GM12878 (cell line): ENCODE measurements around the gene SPINK4. TPM values are rescaled to one million over a fixed set of nuclear protein-coding genes. Genes with fewer than 3 reads are reported as not detected.

ENCODE experiments used
- ATAC-seq: fragments of 200-7000 bp; cut with Tn5 transposase; 3 replicates; pipeline ENCODE4 v1.9.1; 2020; ENCODE audit warnings: mild to moderate bottlenecking, moderate library complexity
- BruUV-seq: library from RNA; stranded (reverse); fragments of 400-500 nt; replicated peaks from 2 replicates; lab custom pipeline; 2021; lab: Mats Ljungman, UMichigan
- CTCF ChIA-PET: fragments of 300-600 bp; sonication (Branson Sonifier 250); formaldehyde crosslinking; extraction: SDS; loops from one replicate; lab custom pipeline; 2021; ENCODE audit warnings: inconsistent platforms; lab: Yijun Ruan, JAX
- POLR2A ChIA-PET: fragments of 350-600 bp; formaldehyde crosslinking; extraction: SDS; loops from one replicate; lab custom pipeline; 2021; ENCODE audit warnings: inconsistent platforms; lab: Charles Lee
- RAD21 ChIA-PET: fragments of 300-600 bp; sonication (Branson Sonifier 250); formaldehyde crosslinking; loops from one replicate; lab custom pipeline; 2023; ENCODE audit warnings: antibody characterized with exemption; ENCODE audit not compliant: unreplicated experiment; lab: Charles Lee
- SMC1A ChIA-PET: fragments of 300-600 bp; sonication (Branson Sonifier 250); formaldehyde crosslinking; loops from one replicate; lab custom pipeline; 2023; ENCODE audit not compliant: unreplicated experiment, uncharacterized antibody; lab: Charles Lee
- DNase-seq: peaks from one replicate; pipeline ENCODE4 v3.0.0-alpha.2; 2011; ENCODE audit warnings: low read depth, low spot score
- FAIRE-seq: peaks from 3 replicates; lab custom pipeline; 2011; peaks lifted over from hg19 to GRCh38; lab: Jason Lieb, UNC
- H2AFZ ChIP-seq: 2 replicates; pipeline ENCODE4 v1.6.0; 2011; ENCODE audit warnings: low read depth, low read length, control low read depth; ENCODE audit not compliant: control insufficient read depth
- H3K27ac ChIP-seq: 2 replicates; pipeline ENCODE4 v1.5.1; 2011; ENCODE audit warnings: control low read depth; ENCODE audit not compliant: control insufficient read depth, insufficient read depth
- H3K27me3 ChIP-seq, 2 experiments: replicated peaks in 1 of 2; 2 replicates each; pipeline versions ENCODE4 v1.6.0 to v1.6.1; 2011; ENCODE audit warnings: low read length in 1 of 2; ENCODE audit not compliant: control insufficient read depth in 2 of 2, insufficient read depth in 2 of 2
- H3K36me3 ChIP-seq, 2 experiments: 2 replicates each; pipeline ENCODE4 v1.5.1; 2011; ENCODE audit warnings: low read length in 1 of 2; ENCODE audit not compliant: control insufficient read depth in 2 of 2, insufficient read depth in 2 of 2
- H3K4me1 ChIP-seq: 2 replicates; pipeline ENCODE4 v1.6.1; 2011; ENCODE audit warnings: mild to moderate bottlenecking, low read length, moderate library complexity, mixed read lengths; ENCODE audit not compliant: control insufficient read depth, insufficient read depth
- H3K4me2 ChIP-seq: 2 replicates; pipeline ENCODE4 v1.6.0; 2011; ENCODE audit warnings: control low read depth; ENCODE audit not compliant: control insufficient read depth, insufficient read depth
- H3K4me3 ChIP-seq: fragments of 200-600 bp; sonication (generic); 2 replicates; pipeline ENCODE4 v1.5.1; 2016
- H3K79me2 ChIP-seq: 2 replicates; pipeline ENCODE4 v1.6.0; 2011; ENCODE audit warnings: low read length; ENCODE audit not compliant: control insufficient read depth, insufficient read depth
- H3K9ac ChIP-seq: 2 replicates; pipeline ENCODE4 v1.8.0; 2011; ENCODE audit warnings: low read length, control low read depth, mixed read lengths; ENCODE audit not compliant: control insufficient read depth, insufficient read depth
- H3K9me3 ChIP-seq: replicated peaks from 3 replicates; pipeline ENCODE4 v1.5.1; 2011; ENCODE audit warnings: mild to moderate bottlenecking, low read length; ENCODE audit not compliant: control insufficient read depth, insufficient read depth
- H4K20me1 ChIP-seq: 2 replicates; pipeline ENCODE4 v1.6.0; 2011; ENCODE audit not compliant: control insufficient read depth, insufficient read depth
- BCL11A ChIP-seq: IDR thresholded peaks from 2 replicates; pipeline ENCODE4 v1.6.1; 2011; ENCODE audit warnings: low read depth, low read length
- BCLAF1 ChIP-seq: fragments of 450-650 bp; IDR thresholded peaks from 2 replicates; pipeline ENCODE4 v1.6.1; 2017; ENCODE audit warnings: antibody characterized with exemption, mild to moderate bottlenecking, moderate library complexity
- BHLHE40 ChIP-seq, 2 experiments: fragments of 450-650 bp in 1 of 2; IDR thresholded peaks; 2 replicates each; pipeline ENCODE4 v1.6.1; 2011 to 2017; ENCODE audit warnings: low read depth in 2 of 2, borderline replicate concordance in 1 of 2, improper control_type of control experiment in 1 of 2, low read length in 1 of 2, mild to moderate bottlenecking in 1 of 2
- CREB1 ChIP-seq: IDR thresholded peaks from 2 replicates; pipeline ENCODE4 v1.6.1; 2012; ENCODE audit warnings: low read depth, mild to moderate bottlenecking, inconsistent platforms
- ETV6 ChIP-seq, 2 experiments: fragments of 450-650 bp in 1 of 2; IDR thresholded peaks in 1 of 2; conservative IDR thresholded peaks in 1 of 2; 2 replicates each; pipeline ENCODE4 v1.6.1; 2014; ENCODE audit warnings: antibody characterized with exemption in 1 of 2, borderline replicate concordance in 1 of 2, low read depth in 1 of 2, mild to moderate bottlenecking in 1 of 2, moderate library complexity in 1 of 2
- HDAC6 ChIP-seq: fragments of 200-600 bp; sonication (generic); IDR thresholded peaks from one replicate; pipeline ENCODE4 v1.8.0; 2017; ENCODE audit warnings: antibody characterized with exemption; ENCODE audit not compliant: unreplicated experiment
- HDGF ChIP-seq: fragments of 450-650 bp; IDR thresholded peaks from 2 replicates; pipeline ENCODE4 v1.6.1; 2016; ENCODE audit warnings: antibody characterized with exemption
- JUND ChIP-seq: IDR thresholded peaks from 2 replicates; pipeline ENCODE4 v1.6.1; 2012; ENCODE audit warnings: low read depth, mild to moderate bottlenecking, low read length, improper control_type of control experiment, moderate library complexity
- MYB ChIP-seq: fragments of 150-350 bp; IDR thresholded peaks from 2 replicates; pipeline ENCODE4 v1.6.1; 2014; ENCODE audit warnings: mild to moderate bottlenecking, low read depth, low read length, borderline replicate concordance
- SMC3 ChIP-seq: IDR thresholded peaks from 2 replicates; pipeline ENCODE4 v1.6.1; 2011; ENCODE audit warnings: low read length, improper control_type of control experiment, borderline replicate concordance
- WRNIP1 ChIP-seq: IDR thresholded peaks from 2 replicates; pipeline ENCODE4 v1.6.1; 2011; ENCODE audit warnings: low read depth, low read length, improper control_type of control experiment, borderline replicate concordance
- YBX1 ChIP-seq: fragments of 450-650 bp; IDR thresholded peaks from 2 replicates; pipeline ENCODE4 v1.6.1; 2016; ENCODE audit warnings: antibody characterized with exemption
- ZNF384 ChIP-seq: IDR thresholded peaks from 2 replicates; pipeline ENCODE4 v1.6.1; 2012; ENCODE audit warnings: low read depth, mild to moderate bottlenecking, low read length, improper control_type of control experiment, borderline replicate concordance
- ZZZ3 ChIP-seq: IDR thresholded peaks from 2 replicates; pipeline ENCODE4 v1.6.1; 2011; ENCODE audit warnings: low read depth; ENCODE audit not compliant: control insufficient read depth, insufficient read length
- WGBS: methylation state at CpG from one replicate; pipeline ENCODE4 v1.1.6; 2016; ENCODE audit warnings: low lambda C conversion rate; ENCODE audit not compliant: insufficient replicate concordance, insufficient coverage; ENCODE audit errors: missing lambda C conversion rate; 5-methylcytosine and 5-hydroxymethylcytosine counted together
- in situ Hi-C: fragments of 300-500 bp; cut with MboI; formaldehyde crosslinking; loops from 9 replicates; pipeline ENCODE4 v1.14.3; 2018; ENCODE audit warnings: mixed read lengths
- intact Hi-C: fragments of 100-400 bp; cut with micrococcal nuclease; formaldehyde crosslinking; loops from one replicate; pipeline ENCODE4 v1.14.2; 2022; ENCODE audit not compliant: unreplicated experiment
- polyA plus RNA-seq, 11 experiments: library from polyadenylated mRNA; depleted of rRNA in 4 of 11; unstranded in 6 of 11; stranded (reverse) in 5 of 11; fragments of >200 nt; fragmentation: Nextera tagmentation in 4 of 11; fragmentation: Illumina TruSeq in 1 of 11; extraction: Ambion mirVana in 4 of 11; extraction: Trizol in 1 of 11; gene quantifications; 1 replicate in 1 of 11; 2 replicates in 10 of 11; pipeline versions ENCODE4 v1.2.1 to v1.2.3, GENCODE V29; 2011 to 2016; ENCODE audit warnings: inconsistent platforms in 2 of 11, missing spikeins in 2 of 11, low read depth in 1 of 11
- total RNA-seq, 4 experiments: library from RNA; depleted of rRNA in 3 of 4; stranded (reverse); fragments of >200 nt in 3 of 4; fragmentation: Illumina TruSeq in 1 of 4; extraction: Trizol in 1 of 4; gene quantifications; 2 replicates each; pipeline versions ENCODE4 v1.2.1 to v1.2.3, GENCODE V29; 2013 to 2021

SPINK4 gene
- total and polyA plus RNA-seq, 10 of the 15 experiments (the other 5 are each of a cell fraction or from before 2014, with no cell fraction given) = not detected

GRCh38 chr9:33192493-33193255 is 47.3 kb upstream of the SPINK4 start:
- Histone ChIP-seq H3K27me3 (no peaks in the 10 kb centered on the region), H3K4me1 (no peaks in the 10 kb centered on the region), H2AFZ (no peak overlapping the region), H4K20me1 (no peaks in the 10 kb centered on the region), H3K4me2 (no peak overlapping the region), H3K27ac (no peak overlapping the region), H3K79me2 (no peaks in the 10 kb centered on the region), H3K4me3 (no peak overlapping the region), H3K36me3 (no peaks in the 10 kb centered on the region), H3K9ac (no peak overlapping the region), H3K9me3 (no peaks in the 10 kb centered on the region)
- intact Hi-C loops (no loop called here), in situ Hi-C loops (no loop called here)
- TF ChIP-seq ZNF384 (no peak), ETV6 (conservative IDR thresholded peaks at IDR 0.05 in 1 of 2, IDR thresholded peaks at IDR 0.05 in 1 of 2; ENCODE audit: borderline replicate concordance in 1 of 2, low read depth in 1 of 2) (no peak), YBX1 (no peak), BHLHE40 (IDR thresholded peaks at IDR 0.05; ENCODE audit: borderline replicate concordance in 1 of 2, low read depth in 2 of 2, low read length in 1 of 2) (no peak)
- ChIA-PET POLR2A (interaction anchor here (0.7 kb wide), 1 partner anchor 10 kb away, joined by 3 read pairs; no protein-coding TSS in a partner anchor), CTCF (interaction anchor here (0.5 to 1.3 kb wide), 4 partner anchors 21 to 116 kb away, joined by 3 read pairs; partner anchors contain the start of gene SMU1), SMC1A (interaction anchor here (0.5 to 1.3 kb wide), 5 partner anchors 9 to 1203 kb away, joined by 3 read pairs; no protein-coding TSS in a partner anchor), RAD21 (no interaction called here)
- ATAC-seq (no peak), DNase-seq (no peak), FAIRE-seq (no peak)
- BruUV-seq = no TSS peak
- 74% methylated on average over 3 of the region's 3 CpGs for WGBS

- WGBS = 53% methylated on average over 3 of the region's 3 CpGs
- SMC1A ChIA-PET = interaction anchor here (0.6 kb wide), 1 partner anchor 12 kb away, joined by 3 read pairs; no protein-coding TSS in a partner anchor
- intact Hi-C loops (no loop called here), in situ Hi-C loops (no loop called here)
- POLR2A ChIA-PET = no interaction called here
- FAIRE-seq = no peak
- DNase-seq = no peak
- H2AFZ ChIP-seq = no peak overlapping the region
- no peaks in the 10 kb centered on the region for H3K79me2 ChIP-seq
- no peaks in the 10 kb centered on the region for H3K4me1 ChIP-seq
- H3K9me3 ChIP-seq = no peaks in the 10 kb centered on the region
- H3K36me3 ChIP-seq = no peaks in the 10 kb centered on the region
- H3K4me3 ChIP-seq = no peak overlapping the region
- H3K27me3 ChIP-seq = no peaks in the 10 kb centered on the region
- BruUV-seq = no TSS peak
- no peaks in the 10 kb centered on the region for H4K20me1 ChIP-seq
- CTCF ChIA-PET = interaction anchor here (1.3 kb wide), 1 partner anchor 33 kb away, joined by 3 read pairs; no protein-coding TSS in a partner anchor
- no peak overlapping the region for H3K4me2 ChIP-seq
- H3K27ac ChIP-seq = no peak overlapping the region
- no peak for ATAC-seq
- no peak overlapping the region for H3K9ac ChIP-seq
- RAD21 ChIA-PET = no interaction called here
- TF ChIP-seq HDAC6 (no peak), CREB1 (no peak), MYB (no peak), BCL11A (no peak), ZZZ3 (no peak), BCLAF1 (no peak), HDGF (no peak), WRNIP1 (no peak), JUND (no peak), ETV6 (conservative IDR thresholded peaks at IDR 0.05 in 1 of 2, IDR thresholded peaks at IDR 0.05 in 1 of 2; ENCODE audit: borderline replicate concordance in 1 of 2, low read depth in 1 of 2) (no peak), SMC3 (no peak)
Observed at GRCh38 chr9:33193818-33194217, 46.1 kb upstream of the SPINK4 start.
